ENCODE results near the gene APCDD1L. TPM values are rescaled to one million over a fixed set of nuclear protein-coding genes. Genes with fewer than 3 reads are reported as not detected.

Gene APCDD1L
- total RNA-seq (under 1 TPM; 0.09 to 0.13 TPM), polyA plus RNA-seq (ENCODE audit: insufficient read length in 6 of 6) (under 1 TPM in 5 of 6 donors, not detected in 1; 0.09 to 0.23 (median 0.16) TPM)
- long read RNA-seq, donor 1 = 0 reads
- long read RNA-seq, donor 2, partial matches to known transcripts = 80 of 91 reads
- long read RNA-seq, donor 2, other reads (novel, unspliced or antisense) = 11 of 91 reads
- long read RNA-seq, donor 3 = 0 reads
- long read RNA-seq, donor 4 = 0 reads
- long read RNA-seq, donor 5 = 0 reads
- long read RNA-seq, donor 6 = 0 reads
- long read RNA-seq, donor 7 = 0 reads
- long read RNA-seq, donor 8 = 0 reads
- long read RNA-seq, donor 9 = 0 reads
- long read RNA-seq, donor 10 = 0 reads
- long read RNA-seq, donor 11 = 0 reads
- long read RNA-seq, donor 12 = 0 reads

DNA sequence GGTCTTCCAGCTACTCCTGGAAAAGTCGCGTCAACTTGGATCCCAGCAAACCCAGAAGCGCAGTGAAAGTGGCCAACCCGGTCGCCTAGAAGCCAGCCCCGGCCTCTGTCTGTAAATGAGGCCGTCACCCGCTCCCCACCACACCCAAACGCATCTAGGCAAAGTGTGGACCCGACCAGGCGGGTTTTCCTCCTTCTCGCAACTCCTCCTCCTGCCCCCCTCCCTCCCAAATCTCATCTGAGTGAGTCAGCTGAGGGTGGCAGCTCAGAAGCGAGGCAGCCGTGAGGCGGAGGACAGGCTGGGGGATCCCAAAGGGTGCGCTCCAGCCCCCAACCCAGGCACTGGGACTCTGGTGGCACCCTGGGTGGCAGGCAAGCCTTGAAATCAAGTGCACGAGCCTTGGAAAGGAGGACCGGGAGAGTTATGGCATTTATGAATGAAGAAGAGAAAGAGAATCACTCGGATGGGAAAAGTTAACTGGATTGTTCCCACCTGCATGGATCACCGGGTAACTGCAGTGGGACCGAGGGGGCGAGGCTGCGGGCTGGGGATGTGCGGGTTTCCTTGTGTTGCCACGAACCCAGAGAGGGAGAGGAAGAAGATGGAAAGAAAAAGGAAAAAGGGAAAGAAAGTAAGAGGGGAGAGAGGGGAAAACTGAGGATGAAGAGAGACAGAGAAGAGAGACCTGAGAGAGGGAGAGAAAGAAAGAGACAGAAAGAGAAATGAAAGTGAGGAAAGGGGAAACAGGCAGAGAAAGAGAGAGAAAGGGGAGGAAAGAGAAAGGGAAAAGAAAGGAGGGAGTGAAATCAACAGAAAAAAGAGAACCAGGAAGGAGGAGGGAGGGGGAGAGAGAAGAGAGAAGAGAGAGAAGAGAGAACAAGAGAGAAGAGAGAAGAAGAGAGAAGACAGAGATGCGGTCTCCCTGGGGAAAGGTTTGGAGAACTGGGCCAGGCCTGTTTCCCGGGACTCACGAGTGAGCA lies at the start of gene APCDD1L:
TSS of gene APCDD1L (minus strand) at position 167 of the 980 bp plus-strand sequence. CDS start 692 bp downstream, outside the sequence.
- no peak within 1 kb of the TSS for H3K27ac ChIP-seq
- no peak within 1 kb of the TSS for H3K4me3 ChIP-seq
- DNase-seq = no peak
- H3K36me3 ChIP-seq = no peaks in the 10 kb centered on the region
- H3K27me3 ChIP-seq = peaks cover 37 to 53% of the 10 kb centered on the region in 2 donors
- peak; percentile 24 for ATAC-seq
- no peaks in the 10 kb centered on the region for H3K9me3 ChIP-seq
- TF ChIP-seq, protein P1, sequence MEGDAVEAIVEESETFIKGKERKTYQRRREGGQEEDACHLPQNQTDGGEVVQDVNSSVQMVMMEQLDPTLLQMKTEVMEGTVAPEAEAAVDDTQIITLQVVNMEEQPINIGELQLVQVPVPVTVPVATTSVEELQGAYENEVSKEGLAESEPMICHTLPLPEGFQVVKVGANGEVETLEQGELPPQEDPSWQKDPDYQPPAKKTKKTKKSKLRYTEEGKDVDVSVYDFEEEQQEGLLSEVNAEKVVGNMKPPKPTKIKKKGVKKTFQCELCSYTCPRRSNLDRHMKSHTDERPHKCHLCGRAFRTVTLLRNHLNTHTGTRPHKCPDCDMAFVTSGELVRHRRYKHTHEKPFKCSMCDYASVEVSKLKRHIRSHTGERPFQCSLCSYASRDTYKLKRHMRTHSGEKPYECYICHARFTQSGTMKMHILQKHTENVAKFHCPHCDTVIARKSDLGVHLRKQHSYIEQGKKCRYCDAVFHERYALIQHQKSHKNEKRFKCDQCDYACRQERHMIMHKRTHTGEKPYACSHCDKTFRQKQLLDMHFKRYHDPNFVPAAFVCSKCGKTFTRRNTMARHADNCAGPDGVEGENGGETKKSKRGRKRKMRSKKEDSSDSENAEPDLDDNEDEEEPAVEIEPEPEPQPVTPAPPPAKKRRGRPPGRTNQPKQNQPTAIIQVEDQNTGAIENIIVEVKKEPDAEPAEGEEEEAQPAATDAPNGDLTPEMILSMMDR (IDR thresholded peaks at IDR 0.05) = no peak
- intact Hi-C loops (cut with DNase I) = no loop called here
- H3K4me1 ChIP-seq = no peaks in the 10 kb centered on the region

DNA sequence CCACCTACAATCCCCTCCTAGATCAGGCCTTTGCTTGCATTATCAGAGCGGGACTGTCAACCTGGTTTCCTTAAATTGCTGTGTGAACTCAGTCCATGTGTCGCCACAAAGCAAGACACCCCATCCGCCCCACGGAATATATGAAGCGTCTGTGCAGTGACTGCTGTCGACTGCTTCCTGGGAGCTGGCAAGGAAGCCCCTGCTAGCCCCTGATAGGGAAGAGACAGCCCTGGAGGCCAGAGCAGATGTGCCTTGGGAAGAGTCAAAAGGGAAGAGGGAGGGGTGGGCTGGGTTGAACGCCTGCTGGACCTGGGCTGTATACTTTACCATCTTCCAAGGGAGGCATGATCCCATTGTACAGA lies 44.1 kb upstream of the APCDD1L start:
- Histone ChIP-seq H3K27ac (no peak overlapping the region), H3K27me3 (peaks cover 0 to 12% of the 10 kb centered on the region in 2 donors), H3K4me1 (no peaks in the 10 kb centered on the region), H3K4me3 (no peak overlapping the region), H3K9me3 (no peaks in the 10 kb centered on the region), H3K36me3 (no peaks in the 10 kb centered on the region)
- DNase-seq (no peak), ATAC-seq (no peak)
- intact Hi-C loops (cut with DNase I) = no loop called here
- TF ChIP-seq, protein P1 (IDR thresholded peaks at IDR 0.05) = no peak

DNA sequence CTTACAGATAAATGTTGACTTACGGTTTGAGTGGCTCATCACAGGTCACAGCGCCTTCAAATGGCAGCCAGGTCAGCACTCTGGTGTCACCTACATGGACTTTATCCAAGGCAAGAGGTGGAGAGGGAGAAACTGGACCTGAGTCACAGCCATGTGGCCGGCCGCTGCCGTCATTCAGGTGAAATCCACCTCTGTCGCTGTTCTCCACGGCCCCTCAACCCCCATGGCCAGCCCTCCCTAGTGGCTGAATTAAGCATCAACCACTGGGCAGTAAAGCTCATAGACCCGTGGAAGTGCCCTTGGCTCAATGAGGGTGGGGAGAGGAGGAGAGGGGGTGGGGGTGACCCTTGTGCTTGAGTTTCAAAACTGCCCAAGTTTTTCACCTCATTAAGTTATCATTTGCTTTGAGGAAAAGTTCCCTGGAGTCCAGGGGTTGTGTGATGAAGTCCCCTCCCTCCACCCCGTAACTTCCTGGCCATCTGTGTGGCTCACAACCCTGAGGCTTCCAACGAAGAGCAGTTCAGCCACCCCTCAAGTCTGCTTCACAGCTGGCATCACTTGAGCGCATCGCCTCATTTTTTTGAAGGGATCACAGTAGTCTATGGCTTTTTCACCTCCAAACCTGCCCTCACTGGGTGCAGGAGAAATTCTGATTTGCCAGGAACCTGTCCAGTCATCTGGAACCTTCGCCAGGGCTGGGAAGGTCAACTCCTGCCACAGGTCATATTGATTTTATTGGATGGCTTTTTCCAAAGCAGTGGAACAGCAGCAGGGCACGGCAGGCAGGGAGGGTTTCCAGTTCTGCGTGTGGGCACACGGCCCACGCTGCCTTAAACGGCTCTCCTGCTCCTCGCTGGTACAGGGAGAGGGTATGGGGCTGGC lies 43.5 kb upstream of the APCDD1L start:
- intact Hi-C loops (cut with DNase I) = no loop called here
- H3K4me3 ChIP-seq = no peak overlapping the region
- H3K4me1 ChIP-seq = no peaks in the 10 kb centered on the region
- TF ChIP-seq, protein P1 (IDR thresholded peaks at IDR 0.05) = no peak
- no peak for ATAC-seq
- peaks cover 0 to 12% of the 10 kb centered on the region in 2 donors for H3K27me3 ChIP-seq
- H3K27ac ChIP-seq = no peak overlapping the region
- no peaks in the 10 kb centered on the region for H3K9me3 ChIP-seq
- H3K36me3 ChIP-seq = no peaks in the 10 kb centered on the region
- DNase-seq = no peak

DNA sequence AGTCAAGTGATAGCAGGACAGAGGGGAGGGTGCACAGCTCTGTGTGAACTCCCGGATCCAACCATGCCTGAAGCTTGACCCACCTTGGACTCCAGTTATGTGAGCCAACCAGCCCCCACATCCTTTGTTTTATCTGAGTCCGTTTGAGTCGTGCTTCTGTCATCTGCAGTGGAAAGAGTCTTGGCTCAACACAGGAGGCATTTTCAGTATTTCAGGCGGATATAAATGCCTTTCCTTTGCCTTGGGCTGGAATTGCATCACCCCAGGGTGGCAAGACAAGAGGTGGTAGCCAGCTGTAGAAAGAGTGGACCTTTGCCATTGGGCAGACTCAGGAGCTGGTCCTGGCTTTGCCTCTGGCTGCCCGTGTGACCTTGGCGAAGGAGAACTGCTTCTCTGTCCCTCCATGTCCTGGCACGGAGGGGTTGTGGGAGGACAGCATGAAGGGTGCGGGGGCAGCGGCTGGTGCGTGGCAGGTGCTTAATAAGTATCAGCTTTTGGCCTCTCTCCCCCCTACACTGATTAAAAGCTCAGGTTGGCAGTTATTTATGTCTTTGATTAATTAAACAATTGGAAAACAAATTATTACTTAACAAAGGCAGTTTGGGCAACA lies 42.6 kb upstream of the APCDD1L start:
- Histone ChIP-seq H3K9me3 (no peaks in the 10 kb centered on the region), H3K27ac (no peak overlapping the region), H3K4me1 (no peaks in the 10 kb centered on the region), H3K4me3 (no peak overlapping the region), H3K27me3 (peaks cover 0 to 12% of the 10 kb centered on the region in 2 donors), H3K36me3 (no peaks in the 10 kb centered on the region)
- TF ChIP-seq, protein P1 (IDR thresholded peaks at IDR 0.05) = no peak
- DNase-seq = no peak
- intact Hi-C loops (cut with DNase I) = no loop called here
- no peak for ATAC-seq
